Left ventricle myocardium superior (tissue), 1 donor: Measurements from ENCODE around the gene GLB1L2. TPM values are rescaled to one million over a fixed set of nuclear protein-coding genes. Genes with fewer than 3 reads are reported as not detected.

Experiments used
- ATAC-seq: fragments of 200-7000 bp; cut with Tn5 transposase; one replicate; pipeline ENCODE4 v1.9.1; 2020; ENCODE audit warnings: mild to moderate bottlenecking, moderate library complexity
- DNase-seq: peaks from one replicate; pipeline ENCODE4 v3.0.0-alpha.2; 2020
- intact Hi-C: fragments of 100-400 bp; cut with micrococcal nuclease; formaldehyde crosslinking; loops from one replicate; pipeline ENCODE4 v1.11.0; 2022
- total RNA-seq: library from RNA; stranded (reverse); fragmentation: NEBNext Ultra II Directional; extraction: Animal tissue kit (Norgen Biotek cat#: 25700); gene quantifications from one replicate; pipeline ENCODE4 v1.2.1, GENCODE V29; 2021
- donor health status: DM: no; HTN: yes; CAD: no; lungs with severe emphysema.

The GLB1L2 gene
- total RNA-seq, 1 donor from 2014 or later = 0.37 TPM

DNA sequence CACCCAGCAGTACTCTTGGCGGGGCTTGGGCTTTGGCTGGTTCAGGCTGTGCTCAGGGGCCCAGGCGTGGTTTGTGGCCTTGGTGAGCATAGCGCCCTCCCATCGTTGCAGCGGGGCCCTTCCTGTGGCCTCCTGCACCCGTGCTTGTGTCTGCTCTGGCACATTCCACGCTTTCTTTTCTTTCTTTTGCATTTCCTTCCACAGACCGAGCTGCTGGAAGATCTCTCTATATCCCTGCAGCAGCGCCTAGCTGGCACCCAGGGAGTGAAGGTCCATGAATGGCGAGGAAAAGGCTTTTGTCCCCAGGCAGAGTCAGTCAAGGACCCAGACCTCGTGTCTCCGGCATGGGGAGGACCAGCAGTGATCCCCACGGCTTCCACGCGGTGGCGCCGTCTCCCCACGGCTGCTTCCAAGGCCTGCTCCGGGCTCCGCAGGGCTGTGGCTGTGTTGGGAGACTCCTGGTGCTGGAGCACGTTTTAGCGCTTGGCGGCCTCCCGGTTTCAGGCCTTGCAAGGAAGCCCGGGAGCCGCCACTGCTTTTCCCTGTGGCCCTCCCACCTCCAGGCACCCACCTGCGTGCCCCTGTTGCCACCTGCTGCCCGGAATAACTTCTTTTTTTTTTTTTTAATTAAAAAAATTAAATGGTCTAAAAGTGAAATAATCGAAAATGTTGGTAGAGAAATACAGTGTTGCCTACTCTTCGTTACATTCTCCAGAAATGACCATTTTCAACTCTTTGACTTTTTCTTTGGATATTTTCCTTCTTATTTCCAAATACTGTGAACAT lies 28.5 kb downstream of the GLB1L2 start:
- intact Hi-C loops = no loop called here
- ATAC-seq = peak; percentile 92
- peak; percentile 88 for DNase-seq

DNA sequence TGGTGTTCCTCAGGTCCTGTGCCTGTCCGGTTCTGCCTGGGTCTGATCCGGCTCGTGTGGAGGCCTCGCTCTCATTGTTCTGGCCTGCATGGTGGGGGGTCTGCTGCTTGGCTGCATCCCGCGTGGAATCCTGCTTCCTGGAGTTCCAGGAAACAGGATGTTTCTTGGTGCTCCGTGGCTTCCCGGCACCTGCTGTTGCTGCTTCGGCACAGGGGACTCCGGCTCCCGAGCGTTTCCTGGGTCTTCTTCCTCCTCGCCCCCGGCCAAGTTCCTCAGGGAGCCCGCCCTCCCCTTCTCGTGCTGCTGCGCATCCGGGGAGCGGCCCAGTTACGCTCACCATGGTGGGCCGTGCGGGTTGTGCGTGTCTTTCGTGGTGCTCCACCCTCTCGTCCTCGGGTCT lies 29.9 kb downstream of the GLB1L2 start:
- ATAC-seq (no peak), DNase-seq (no peak)
- intact Hi-C loops = no loop called here

DNA sequence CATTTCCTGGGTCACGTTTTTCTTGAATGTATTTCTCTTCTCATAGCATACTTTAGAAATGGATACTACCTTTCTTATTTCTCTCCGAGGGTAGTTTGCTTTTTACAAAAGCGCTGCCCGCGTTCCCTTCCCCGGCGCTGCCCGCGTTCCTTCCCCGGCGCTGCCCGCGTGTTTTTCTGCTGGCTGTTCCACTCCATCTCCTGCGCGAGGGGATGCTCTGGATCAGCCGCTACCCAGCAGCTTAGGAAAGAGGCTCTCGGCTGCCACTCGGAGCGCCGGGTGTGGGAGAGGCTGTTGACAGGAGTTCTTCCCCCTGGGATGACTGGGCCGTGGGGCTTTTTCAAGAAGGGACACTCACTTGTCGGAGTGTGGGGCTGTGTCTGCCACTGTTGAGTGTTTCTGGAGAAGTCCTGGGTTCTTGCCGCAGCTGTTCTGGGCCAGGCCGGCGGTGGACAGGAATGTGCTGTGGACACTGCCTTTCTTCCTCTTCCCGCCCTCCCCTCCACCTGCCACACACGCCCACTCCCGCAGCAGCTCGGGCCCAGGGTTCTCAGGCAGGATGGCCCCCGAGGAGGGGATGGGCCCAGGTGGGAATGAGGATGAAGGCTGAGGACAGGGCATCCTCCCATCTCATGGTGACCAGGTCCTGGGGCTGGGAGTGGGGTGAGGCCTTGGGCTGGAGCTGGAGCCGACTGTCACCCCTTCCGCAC lies 30.6 kb downstream of the GLB1L2 start:
- intact Hi-C loops = no loop called here
- ATAC-seq (no peak), DNase-seq (no peak)

DNA sequence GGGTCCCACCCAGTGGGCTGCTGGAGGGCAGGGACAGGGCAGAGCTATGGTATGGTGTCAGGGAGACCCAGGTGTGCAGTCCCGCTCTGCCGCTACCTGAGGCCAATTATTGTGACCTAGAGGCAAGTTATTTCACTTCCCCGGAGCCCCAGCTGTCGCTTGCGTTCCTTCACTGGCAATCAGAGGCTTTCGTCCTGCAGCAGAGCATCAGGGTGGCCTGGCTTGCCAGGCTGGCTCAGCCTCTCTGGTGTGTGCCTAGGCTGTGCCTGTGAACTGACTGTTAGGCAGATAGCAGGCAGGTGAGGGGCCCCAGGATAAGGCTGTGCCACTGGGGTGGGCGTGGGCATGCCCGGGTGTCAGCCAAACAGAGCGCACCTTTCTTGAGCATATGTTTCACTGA lies 31.4 kb downstream of the GLB1L2 start:
- intact Hi-C loops = no loop called here
- ATAC-seq (no peak), DNase-seq (no peak)

DNA sequence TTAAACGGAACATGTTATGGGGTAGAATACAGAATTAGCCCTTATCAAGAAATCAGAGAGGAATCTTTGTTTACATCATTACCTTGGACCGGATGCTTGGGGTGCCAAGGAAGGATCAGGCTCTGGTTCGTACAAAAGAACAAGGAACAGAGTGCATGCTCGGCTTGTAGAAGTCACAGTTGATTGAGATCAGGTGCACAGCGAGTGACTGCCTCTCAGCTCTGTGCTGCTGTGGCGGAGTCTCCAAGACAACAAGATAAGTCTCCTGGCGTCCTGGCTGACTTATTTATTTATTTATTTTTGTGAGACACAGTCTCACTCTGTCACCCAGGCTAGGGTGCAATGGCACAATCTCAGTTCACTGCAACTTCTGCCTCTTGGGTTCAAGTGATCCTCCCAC lies 31.8 kb downstream of the GLB1L2 start:
- no peak for ATAC-seq
- DNase-seq = no peak
- intact Hi-C loops = no loop called here

DNA sequence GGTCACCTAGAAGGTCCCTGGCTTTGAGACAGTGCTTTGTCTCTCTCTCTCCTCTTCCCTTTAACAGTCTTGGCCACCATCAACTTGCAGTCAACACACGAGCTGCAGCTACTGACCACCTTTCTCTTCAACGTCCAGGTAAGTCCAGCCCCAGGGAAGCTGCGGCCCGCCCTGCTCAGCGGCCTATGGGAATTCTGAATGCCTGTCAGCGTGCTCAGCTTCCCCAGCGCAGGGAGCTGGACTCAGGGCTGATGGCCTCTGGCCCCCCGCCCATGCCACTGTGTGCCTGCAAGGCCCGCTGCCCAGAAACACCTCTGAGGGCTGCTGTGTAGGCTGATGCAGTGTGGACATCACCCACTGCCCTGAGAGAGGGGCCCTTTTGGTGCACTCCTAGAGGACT lies 32.5 kb downstream of the GLB1L2 start:
- no peak for ATAC-seq
- DNase-seq = no peak
- intact Hi-C loops = no loop called here

DNA sequence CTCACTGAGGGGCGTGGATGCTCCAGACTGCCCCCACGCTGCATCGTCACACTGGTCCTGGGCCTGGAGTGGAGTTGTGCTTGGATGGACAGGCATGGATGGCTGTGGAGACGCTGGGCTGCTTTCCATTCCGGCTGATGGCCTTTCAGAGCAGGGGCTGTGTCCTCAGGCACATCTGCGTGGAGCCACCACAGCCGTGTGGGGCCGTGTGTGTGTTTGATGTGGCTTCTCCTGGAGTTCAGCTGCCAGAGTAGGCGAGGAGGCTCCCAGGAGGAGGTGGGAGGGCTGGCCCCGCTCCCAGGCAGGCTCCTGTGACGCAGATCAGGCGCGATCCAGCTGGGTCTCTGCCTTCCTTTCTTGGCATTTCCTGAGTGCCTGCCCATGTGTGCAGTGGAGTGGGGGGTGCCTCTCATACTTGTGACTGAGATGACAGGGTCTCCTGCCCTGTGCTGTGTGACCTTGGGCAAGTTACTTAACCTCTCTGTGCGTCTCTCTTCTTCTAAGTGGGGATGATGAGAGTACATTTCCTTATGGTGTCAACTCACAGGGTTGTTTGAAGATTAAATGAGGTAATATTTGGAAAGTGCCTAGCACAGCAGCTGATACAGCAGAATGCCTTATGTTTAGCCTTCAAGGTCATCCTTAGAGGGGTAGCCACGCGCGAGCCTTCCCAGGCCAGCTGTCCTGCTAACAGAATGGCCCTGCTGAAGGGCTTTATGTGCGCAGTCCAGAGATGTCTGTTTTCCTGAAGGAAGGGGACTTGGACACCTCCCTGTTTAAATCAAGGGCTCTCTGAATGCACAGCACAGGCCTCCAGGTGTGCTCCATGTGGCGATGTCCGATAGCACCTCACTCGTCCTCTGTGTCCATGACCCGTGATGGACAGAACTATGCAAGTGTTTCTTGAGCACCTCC lies 33.5 kb downstream of the GLB1L2 start:
- DNase-seq (no peak), ATAC-seq (no peak)
- intact Hi-C loops = no loop called here

DNA sequence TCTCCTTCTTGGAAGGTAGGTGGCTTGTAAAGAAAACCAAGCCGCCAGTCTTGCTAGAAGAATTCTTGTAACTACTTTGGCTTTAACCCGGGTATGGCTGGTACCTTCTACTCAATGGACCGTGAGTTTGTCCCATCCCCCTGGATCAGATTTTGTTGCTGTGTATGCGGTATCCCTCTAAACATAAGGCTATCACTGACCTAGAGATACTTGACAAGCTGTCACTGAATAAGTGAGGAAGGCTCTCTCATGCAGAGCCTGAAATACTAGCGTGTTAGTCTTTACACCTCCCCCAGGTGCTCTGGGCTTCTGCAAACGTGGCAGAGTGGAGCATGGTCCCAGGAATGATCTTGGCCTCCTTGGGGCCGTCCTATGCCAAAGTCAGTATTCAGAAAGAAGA lies 34.5 kb downstream of the GLB1L2 start:
- no peak for DNase-seq
- intact Hi-C loops = no loop called here
- peak; percentile 25 for ATAC-seq

DNA sequence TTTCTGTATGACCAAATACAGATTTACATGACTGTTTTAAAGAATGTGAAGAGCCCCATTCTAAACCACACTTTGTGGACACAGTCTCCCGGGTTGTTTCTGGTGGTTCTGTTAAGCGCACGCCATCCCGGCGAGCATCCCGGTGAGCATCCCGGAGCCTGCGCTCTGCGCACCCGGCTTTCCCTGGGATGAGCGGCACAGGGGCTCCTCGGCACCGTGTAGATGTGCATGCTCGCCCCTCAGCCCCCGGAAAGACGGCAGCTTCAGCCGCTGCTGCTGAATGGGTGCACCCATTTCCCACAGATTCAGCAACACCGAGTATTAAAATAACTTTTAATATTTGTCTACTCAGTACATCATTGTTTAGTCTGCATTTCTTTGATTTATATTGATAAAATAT lies 36.0 kb downstream of the GLB1L2 start:
- no peak for ATAC-seq
- DNase-seq = no peak
- intact Hi-C loops = no loop called here

DNA sequence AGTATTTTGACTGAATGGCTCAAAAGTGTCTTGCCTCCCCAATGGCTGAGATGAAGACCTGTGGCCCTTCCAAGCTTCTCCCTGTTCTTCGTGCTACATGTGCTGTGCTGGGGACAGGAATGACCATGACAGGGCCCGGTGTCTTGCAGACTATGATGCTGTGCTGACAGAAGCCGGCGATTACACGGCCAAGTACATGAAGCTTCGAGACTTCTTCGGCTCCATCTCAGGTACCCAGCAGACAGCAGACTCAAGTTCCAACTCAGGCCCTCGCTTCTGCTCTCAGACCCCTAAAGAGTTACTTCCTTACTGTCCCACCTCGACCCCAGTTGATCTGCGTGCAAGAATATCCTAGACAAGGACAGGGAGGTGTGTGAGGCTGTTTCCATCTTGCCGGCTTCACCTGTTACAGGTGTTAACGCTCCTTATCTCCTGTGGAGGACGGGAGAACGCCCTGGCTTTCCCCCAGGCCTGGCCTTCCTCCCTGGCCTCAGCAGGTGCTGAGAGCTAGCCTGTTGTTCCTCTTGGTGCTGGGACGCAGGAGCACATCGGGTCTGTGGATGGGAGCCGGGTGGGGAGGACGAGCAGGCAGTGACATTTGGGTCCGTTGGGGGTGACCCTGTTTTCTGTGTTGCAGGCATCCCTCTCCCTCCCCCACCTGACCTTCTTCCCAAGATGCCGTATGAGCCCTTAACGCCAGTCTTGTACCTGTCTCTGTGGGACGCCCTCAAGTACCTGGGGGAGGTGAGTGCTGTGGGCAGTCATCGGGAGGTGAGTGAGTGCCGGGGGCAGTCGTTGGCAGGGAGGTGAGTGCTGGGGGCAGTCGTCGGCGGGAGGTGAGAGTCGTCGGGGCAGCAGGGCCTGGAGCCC lies 38.1 kb downstream of the GLB1L2 start:
- intact Hi-C loops = no loop called here
- no peak for ATAC-seq
- no peak for DNase-seq

DNA sequence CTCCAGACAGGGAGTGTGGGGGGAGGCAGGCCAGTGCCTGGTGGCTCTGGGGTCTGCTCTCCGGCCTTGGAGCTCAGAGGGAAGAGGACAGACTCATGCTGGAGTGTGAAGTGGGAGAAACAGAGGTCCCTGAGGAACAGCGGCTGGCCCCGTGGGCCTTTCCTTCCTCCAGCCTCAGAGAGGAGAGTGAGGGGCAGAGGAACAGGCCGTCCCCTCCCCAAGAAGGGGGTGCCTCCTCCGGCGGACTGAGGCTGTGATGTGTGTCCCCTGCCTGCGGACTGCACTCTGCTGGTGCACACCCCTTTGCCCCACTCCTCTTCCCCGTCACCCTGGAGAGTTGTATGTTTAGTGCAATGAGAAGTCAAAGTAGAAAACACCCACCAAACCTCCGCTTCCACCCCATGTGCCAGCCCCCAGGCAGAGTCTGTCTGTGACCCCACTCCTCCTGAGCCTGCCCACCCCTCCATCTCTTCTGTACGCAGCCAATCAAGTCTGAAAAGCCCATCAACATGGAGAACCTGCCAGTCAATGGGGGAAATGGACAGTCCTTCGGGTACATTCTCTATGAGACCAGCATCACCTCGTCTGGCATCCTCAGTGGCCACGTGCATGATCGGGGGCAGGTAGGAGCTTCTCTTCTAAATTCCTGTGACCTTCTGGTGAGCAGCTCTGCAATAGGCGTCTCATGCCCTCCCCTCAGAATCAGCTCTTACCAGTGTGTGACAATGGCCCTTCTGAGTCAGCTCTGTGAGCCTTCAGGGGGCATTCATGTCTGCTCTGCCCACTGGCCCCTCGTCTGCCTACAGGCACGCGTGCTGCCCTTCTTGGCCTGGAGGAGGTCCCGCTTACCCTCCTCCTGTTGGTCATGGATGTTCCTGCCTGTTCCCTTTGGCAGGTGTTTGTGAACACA lies 39.0 kb downstream of the GLB1L2 start:
- DNase-seq (no peak), ATAC-seq (no peak)
- intact Hi-C loops = no loop called here

DNA sequence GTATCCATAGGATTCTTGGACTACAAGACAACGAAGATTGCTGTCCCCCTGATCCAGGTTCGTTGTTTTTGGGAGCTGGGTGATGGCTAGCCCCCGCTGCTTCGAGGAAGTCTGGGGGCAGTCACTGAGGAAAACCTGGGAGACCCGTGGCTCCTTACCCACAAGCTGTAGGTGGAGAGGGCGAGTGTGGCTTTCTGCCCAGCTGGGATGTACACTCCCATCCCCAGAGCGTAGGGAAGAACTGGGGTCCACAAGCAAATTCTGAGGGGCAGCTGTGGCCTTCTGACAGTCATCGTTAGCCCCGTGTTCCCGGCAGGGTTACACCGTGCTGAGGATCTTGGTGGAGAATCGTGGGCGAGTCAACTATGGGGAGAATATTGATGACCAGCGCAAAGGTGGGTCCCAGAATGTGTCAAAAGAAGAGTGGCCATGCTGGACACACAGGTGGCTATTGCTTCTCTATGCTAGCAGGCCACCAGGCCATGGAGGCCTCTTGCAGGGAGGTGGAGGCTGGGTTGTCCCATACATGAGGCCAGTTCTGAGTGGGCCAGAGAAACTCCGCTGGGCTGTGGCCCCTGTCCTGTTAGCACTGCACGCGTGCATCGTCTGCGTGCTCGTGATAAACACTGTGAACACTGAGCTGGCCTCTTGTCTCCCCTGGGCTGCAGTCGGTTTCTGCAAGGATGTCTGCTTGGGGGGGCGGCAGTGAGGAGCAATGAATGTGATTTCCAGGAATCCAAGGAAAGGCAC lies 39.8 kb downstream of the GLB1L2 start:
- no peak for ATAC-seq
- no peak for DNase-seq
- intact Hi-C loops = no loop called here

DNA sequence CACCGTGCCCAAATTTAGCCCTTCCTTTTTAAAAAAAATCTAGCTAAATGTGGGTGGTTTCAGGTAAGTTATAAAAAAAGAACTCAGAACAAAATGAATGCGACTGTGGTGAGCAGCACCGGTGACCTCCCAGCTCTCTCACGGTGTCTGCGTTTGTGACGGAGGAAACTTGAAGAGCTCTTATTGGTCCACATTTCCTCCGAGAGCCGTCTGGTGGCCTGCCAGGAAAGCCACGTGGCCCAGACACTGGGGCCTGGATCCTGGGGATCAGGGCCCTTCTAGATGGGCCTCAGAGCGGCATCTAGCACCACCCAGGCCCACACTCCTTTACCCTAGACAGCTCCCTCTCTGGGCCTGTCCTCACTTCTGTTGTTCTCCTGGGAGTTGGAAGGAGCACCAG lies 40.7 kb downstream of the GLB1L2 start:
- ATAC-seq (no peak), DNase-seq (no peak)
- intact Hi-C loops = no loop called here

DNA sequence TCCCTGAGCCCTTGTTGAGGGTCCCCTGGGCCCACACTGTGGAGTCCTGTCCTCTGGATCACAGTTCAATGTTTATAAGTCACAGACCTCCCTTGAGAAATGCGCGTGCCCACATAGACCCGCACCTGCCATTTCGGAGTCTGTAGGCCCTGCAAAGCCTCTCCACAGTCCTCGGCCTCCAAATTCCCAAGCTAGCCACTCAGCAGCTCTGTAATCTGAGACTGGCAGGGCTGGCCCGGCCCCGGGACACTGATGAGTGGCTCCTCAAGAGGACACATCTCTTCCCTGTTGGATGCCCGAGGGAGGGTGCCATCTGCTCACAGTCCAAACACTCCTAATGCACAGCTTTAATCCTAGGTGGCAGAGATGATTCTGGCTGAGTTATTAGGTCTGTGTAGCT lies 41.2 kb downstream of the GLB1L2 start:
- intact Hi-C loops = no loop called here
- ATAC-seq (no peak), DNase-seq (no peak)

DNA sequence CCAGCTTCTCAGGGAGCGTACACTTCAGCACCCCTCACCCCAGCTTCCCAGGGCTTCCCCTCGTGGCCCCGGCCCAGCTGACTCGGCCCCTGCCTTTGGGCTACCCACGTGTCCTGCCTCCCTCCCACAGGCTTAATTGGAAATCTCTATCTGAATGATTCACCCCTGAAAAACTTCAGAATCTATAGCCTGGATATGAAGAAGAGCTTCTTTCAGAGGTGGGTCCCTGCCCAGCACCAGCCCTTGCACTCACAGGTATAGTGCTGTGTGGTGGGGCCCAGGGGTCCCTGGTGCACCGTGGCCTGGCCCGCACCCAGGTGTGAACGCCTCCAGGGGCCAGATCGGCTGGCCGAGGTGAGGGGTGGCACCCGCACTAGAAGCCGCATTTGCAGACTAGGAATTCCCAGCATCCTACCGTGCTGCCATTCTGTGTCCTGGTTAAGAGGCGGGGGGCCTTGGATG lies 41.8 kb downstream of the GLB1L2 start:
- intact Hi-C loops = no loop called here
- DNase-seq = no peak

DNA sequence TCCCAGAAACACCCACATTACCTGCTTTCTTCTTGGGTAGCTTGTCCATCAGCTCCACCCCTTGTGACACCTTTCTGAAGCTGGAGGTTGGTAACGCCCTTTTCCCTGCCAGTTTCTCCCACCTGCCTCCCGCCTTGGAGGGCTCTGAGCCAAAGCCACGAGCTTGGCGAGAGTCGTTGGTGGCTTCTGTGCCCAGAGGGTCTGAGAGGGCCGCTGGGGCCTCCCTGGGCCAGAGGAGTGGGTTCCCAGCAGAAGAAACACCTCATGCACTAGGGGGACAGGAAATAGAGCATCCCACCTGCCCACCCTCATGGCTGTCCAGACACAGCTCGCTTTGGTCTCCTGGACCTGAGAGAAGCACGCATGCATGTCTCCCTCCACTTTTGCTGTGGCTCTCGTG lies 42.4 kb downstream of the GLB1L2 start:
- DNase-seq (no peak), ATAC-seq (no peak)
- intact Hi-C loops = no loop called here

More for the DNA sequence above, 41.8 kb downstream of the GLB1L2 start:
- ATAC-seq = no peak

DNA sequence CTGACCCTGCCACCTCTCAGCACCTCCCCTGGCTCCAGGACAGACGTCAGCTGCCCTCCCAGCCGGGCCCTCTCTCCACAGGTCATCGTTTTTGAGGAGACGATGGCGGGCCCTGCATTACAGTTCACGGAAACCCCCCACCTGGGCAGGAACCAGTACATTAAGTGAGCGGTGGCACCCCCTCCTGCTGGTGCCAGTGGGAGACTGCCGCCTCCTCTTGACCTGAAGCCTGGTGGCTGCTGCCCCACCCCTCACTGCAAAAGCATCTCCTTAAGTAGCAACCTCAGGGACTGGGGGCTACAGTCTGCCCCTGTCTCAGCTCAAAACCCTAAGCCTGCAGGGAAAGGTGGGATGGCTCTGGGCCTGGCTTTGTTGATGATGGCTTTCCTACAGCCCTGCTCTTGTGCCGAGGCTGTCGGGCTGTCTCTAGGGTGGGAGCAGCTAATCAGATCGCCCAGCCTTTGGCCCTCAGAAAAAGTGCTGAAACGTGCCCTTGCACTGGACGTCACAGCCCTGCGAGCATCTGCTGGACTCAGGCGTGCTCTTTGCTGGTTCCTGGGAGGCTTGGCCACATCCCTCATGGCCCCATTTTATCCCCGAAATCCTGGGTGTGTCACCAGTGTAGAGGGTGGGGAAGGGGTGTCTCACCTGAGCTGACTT lies 43.2 kb downstream of the GLB1L2 start:
- DNase-seq (no peak), ATAC-seq (no peak)
- intact Hi-C loops = no loop called here
